Putamen (tissue), 1 donor: ENCODE measurements around the gene MAP3K1.
"Not testable (repeated sequence)": the region's sequence is repeated elsewhere in the genome, so short reads cannot be mapped to it uniquely, and the experiment has no call there.

Experiments used
- DNase-seq: peaks from one replicate; pipeline ENCODE4 v3.0.0-alpha.2; 2016; ENCODE audit warnings: low spot score

MAP3K1 gene

DNA sequence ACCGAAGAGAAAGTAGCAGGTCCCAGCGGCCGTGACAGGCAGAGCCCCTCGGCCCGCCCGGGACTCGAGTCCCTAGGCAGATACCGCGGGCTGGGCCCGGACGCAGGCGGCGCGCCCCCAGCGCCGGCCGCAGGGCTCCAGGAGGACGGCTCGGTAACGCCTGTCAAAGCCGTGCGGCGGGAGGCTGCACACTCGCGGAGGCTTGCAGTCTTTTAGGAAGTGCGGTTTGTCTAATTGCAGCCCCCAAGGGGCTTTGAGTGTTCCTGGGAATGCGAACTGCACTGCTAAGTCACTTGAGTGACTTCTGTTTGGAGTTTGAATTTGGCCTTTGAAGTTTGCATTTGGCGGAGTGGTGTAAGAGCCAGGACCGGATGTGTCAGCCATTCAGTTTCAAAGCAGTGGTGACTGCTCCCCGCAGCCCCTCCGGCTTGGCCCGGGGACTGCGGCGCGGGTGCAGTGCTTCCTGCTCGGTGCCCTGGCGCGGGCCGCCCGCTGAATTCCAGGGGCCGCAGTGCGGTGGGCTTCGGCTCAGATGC, 1.3 kb downstream of the MAP3K1 start:
- no peak for DNase-seq

DNA sequence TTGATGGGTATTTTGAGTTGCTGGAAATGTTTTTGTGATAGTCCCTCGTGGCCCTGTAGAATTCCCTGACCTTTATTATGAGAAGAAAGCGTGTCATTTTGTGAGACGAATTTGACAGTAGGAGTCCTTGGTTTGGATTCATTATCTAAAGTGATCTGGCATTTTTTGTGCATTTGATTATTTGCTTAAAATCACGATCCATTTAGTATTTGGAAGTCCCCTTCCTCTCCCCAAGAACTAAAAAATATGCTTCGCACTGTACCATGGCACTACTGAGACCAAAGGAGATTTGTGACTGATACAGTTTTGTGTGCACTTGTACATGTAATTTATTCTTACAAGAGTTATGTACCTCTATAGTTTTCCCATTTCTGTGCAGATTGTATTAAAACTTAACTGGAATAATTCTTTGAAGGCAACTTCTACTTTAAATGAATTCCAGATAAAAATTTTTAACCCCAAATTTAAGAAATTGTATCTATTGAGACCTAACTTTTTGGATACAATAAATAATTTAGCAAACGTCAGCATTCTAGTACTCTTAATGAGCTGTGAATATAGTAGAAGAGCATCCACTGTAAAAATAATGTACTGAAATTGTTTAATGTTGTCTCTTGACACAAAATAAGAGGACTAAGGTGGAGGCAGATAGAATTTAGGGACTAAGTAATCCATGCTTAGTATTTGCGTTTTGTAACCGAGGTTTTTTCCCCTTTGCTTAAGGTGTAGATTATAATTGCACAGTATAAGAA, 2.1 kb downstream of the MAP3K1 start:
- no peak for DNase-seq

DNA sequence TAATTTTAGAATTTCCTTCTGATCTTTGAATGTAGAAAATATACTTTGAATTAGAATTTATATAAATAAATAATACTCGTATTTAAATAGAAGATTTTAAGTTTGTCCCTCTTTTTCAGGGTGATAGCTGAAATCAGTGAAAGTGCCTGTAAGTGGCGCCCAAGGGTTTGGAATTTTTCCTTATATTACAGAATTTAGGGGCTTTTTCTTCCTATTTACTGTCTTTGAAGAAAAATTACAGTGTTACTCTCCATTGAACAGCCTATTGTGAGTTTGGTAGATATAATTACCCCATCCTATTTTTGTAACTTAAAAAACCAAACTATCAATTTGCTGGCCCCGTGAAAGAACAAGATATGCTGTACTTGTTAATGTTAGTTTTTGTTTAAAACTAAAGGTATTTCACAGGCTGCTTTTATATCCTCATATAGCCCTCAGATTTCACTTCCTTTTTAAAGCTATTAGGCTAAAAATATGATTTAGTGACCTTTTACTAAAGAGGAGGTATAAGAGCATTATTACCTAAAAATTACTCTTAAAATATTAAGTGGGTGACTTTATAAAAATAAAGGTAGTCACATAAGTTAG, 3.2 kb downstream of the MAP3K1 start:
- DNase-seq: no peak

DNA sequence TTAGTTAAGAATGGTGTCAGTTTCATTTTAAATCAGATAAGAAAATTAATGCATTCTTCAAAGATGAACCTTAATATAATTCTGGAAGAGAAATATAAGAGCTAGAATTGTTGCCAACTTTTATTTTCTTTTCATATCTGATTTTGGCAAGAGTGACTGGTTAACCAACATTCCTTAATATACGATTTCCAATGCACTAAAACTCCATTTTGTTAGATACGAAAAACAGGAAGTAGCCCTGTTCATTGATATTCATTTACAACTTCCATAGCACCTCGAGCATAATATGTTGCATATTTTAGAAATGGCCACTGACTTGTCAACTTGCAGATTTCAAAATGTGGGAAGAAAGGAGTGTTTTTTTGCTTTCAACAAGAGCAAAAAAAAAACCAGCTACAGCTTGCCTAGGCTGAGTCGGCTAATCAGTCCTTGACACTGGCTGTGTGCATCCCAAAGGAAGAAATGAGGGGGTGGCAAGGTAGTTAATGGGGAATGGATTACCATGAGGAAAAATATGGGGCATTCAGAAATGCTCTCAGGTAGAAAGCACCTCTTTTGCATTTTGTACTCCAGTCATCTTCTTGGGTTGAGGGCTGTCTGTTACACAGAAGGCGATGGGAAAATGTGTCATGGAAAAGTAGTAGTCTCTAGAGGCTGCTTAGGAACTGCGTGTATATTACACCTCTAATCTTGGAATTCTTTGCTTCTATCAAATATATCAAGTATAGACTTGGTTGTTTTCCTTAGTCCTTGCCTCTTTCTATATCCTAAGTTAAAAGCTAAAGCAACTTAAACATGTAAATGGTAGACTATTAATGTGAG, 3.9 kb downstream of the MAP3K1 start:
- no peak for DNase-seq

DNA sequence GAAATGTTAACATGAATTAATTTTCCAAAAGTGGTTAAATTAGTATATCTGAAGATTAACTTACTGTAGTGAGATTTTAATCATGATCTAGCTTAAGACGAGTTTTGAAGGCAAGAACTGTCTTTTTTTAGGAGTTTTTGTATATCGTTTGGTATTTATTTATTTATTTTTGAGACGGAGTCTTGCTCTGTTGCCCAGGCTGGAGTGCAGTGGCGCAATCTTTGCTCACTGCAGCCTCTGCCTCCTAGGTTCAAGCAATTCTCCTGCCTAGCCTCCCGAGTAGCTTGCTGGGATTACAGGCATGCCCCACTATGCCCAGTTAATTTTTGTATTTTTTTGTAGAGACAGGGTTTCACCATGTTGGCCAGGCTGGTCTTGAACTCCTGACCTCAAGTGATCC, 6.5 kb downstream of the MAP3K1 start:
- not testable (repeated sequence) for DNase-seq

DNA sequence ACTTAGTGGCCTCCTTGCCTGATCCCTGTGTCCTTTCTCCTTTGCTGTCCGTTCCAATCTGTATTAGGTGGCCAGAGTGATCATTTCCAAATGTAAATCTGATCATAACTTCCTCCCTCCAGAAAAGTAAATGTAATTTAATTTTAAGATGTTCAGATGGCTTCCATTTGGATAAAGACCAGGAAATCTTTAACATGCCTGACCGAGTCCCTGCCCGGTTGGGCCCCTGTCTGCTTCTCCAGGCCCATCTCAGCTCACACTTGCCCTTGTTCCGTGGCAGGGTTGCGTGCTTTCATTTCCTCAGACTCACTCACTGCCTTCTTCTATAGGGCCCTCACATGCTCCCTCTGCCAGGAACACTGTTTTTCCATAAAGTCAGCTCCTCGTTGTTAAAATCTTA, 7.6 kb downstream of the MAP3K1 start:
- DNase-seq: no peak

DNA sequence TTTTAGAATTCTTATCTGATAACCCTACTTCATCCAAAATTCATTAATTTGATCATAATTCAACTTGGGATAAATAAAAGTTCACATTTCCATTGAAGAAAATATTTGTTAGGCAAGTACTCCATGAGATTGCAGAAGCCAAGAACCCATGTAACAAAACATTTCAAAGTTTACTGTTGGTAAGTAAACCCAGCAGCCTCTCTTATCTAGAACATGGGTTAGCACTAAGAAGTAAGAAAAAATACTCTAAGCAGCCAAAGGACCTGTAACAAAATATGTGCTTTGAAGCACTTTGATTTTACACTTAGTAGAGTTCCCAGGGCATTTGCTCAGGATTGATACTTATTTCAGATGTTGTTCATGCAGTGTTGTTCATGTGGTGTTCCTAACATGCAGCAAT, 8.7 kb downstream of the MAP3K1 start:
- no peak for DNase-seq

DNA sequence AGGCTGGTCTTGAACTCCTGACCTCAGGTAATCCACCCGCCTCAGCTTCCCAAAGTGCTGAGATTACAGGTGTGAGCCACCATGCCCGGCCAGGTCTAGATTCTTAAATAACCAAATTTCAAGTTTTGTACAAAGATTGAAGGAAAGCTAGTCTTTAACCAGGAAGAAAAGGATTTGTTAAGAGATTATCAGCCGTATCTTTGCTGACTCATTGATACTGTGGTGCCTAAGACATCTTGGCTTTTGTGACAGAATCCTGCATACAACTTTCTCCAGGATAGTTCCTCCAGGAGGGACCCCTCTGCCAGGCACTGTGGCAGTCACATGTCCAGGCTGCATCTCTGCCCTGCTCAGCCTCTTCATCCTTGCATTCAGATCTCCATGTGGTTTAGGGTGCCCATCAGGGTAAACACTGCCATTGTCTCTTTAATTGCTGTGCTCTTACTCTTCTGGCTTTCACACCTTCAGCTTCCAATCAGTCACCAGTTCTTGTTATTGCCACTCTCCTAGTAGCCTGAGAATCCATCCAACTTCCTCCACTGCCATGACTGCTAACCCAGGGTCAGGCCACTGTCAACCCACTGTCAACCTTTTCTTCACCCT, 10.0 kb downstream of the MAP3K1 start:
- DNase-seq: no peak

DNA sequence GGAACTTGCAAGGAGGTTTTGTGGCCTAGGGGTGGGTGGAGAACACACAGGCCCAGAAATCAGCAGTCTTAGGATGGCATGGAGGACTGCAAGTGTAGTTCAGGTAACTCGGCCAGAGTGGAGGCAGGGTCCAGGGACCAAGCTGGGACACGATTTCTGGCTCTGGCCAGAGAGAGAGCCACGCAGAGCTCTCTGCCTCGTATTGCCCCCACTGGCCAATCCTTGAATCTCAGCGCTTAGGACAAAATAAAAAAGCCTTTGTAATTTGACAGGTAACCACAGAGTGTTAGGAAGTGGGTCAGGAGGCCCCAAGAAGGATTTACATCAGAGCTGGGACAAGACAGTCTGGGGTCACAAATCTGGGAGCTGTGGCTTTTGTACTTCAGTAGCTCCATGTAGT, 11.7 kb downstream of the MAP3K1 start:
- DNase-seq: no peak

DNA sequence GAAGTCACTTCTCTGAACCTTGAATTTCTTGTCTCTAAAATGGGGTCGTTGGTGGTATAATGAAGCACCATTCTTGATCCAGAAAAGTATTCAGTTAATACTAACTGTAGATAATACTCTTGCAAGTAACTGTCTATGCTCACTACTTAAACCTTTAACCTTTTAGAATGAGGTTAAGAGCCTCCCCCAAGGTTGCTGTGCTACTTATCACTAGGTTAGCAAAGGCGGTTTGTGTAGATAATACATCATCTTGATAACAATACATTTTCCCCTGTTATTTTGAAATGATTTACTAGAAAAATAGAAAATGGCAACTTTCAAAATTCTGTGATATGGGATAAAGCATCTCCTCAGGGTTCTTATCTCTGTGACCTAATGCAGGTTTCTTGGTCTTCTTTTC, 12.6 kb downstream of the MAP3K1 start:
- DNase-seq: no peak

DNA sequence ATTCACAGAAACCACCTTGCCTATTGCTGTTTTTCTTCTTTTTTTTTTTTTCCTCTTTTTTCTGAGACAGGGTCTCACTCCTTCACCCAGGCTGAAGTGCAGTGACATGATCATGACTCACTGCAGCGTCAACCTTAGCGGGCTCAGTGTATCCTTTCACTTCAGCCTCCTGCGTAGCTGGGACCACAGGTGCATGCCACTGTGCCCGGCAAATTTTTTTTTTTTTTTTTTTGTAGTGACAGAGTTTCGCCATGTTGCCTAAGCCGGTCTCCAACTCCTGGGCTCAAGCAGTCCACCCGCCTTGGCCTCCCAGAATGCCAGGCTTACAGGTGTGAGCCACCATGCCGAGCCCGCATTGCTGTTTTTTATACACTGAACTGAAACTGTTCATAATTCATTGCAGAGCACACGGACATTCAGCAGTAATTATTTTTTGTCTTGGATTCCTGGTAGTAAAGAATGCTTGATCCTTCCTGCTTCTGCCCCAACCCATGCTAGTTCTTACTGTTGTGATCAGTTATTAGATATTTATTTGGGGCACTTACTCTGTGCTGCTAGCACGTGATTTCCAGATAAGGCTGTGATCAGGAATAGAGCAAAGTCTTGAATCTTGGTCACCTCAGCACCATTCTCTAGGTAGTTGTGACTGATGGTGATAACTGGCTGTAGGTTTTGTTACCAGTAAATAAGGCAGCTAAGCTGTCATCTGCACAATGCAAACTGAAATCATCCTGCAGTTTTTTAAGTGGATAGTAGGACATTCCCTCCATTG, 14.0 kb downstream of the MAP3K1 start:
- no peak for DNase-seq

DNA sequence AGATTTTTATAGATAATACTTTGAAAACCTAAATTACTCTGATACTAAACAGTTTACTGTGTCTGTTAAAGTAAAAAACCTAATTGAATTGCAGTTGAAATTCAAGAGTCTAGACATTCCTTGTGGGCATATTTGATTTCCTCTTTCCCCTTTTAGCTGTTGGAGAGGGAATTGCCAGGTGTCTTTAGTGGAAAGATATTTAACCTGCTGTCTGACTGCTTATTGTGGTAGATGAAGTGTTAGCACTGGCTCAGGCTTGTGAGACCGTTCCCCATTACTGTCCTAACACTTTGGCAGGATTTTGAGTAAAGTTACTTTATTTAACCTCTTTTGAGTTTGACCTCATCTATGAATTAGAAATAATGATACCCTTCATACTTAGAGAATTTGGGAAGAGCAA, 16.4 kb downstream of the MAP3K1 start:
- no peak for DNase-seq

DNA sequence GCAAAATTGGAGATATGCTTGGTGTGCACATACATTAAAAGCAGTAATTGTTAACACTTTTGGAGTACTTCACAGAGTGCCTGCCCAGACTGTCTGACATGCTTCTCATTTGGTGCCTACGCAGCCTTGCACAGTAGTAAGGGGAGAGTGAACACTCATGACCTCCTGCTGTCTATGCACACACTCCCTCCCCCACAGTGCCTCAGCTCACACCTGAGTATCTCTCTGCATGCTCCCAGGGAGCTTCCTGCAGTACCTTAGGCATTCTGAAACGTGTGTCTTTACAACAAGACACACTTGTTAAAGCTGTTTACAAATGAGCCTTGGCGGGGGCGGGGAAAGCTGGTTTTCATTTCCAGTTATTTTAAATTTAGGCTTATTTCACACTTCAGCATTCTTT, 18.0 kb downstream of the MAP3K1 start:
- DNase-seq: no peak

DNA sequence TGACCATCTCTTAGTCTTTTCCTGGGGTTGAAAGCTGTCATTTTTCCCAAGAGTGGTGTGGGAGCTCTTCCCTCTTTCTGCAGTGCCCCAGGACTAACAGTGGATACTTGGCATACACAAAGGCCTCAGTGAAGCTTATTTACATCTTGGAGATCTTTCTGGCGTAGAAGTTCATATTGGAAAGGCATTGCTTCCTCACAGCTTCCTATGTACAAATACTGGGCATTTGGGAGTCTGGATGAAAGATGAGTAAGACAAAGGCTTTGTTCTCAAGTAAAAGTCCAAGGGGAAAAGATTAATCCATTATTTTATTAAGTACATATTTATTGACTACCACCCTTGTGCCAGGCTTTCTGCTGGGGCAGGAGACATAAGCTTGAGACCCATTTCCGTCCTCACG, 22.0 kb downstream of the MAP3K1 start:
- DNase-seq: no peak

DNA sequence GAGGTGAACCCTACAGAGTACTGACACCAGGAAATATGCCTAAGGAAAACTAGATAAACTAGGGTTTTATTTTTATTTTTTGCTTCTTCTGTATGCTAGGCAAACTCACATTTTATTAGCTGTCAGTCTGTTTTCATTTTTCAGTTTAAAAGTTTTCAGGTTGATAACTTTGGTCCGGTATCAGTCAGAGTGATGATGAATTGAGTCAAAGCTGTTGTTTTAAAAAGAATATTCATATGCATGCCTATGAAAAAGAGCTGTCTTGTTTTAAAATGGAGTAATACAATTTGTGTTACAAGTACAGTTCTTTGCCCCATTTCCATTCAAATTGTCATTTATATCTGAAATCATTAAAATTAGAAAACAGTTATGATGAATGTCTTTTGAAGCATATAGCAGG, 22.6 kb downstream of the MAP3K1 start:
- no peak for DNase-seq

DNA sequence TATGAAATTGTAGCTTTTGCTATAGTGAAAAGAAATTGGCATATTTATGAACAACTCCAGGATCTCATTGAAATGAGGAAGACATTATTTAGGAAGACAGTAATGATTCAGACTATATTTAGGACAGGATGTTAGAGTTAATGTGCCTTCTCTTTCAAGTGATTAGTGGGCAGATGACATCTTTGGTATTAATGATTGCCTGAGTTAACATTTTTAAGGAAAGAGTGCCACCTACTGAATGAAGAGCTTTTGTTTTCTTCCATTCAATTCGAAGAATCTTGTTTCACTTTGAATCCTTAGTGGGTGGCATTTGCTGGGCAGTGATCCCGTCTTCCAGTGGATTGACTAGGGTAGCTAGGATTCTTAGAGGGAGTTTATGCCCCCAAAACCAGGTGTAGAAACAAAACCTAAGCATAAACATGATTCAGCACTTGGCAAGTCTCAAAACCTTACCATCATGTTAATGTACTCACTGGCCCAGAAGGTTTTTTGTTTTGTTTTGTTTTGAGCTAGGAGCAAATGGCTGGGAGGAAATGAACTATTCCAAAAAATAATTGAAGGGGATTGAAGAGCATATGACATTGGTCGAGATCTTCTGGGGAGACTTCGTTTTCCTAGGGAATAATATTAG, 23.2 kb downstream of the MAP3K1 start:
- DNase-seq: peak; percentile 63

DNA sequence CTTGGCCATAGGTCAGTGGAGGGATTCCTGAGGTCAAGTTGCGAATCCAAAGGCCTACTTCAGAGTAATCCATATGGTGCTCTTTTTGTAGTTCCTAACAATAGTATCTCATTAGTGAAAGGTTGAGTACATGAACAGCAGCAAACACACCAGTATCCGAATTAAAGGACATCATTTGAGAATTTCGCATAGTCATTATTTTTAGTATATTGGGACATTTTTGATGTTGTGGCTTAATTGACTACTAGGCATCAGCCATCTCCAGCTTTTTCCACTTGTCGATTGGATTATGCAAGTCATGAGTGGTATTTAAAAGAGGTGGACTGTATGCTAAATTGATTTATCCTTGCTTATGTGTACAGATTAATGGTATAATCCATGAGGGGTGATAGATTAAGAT, 23.7 kb downstream of the MAP3K1 start:
- DNase-seq: no peak

DNA sequence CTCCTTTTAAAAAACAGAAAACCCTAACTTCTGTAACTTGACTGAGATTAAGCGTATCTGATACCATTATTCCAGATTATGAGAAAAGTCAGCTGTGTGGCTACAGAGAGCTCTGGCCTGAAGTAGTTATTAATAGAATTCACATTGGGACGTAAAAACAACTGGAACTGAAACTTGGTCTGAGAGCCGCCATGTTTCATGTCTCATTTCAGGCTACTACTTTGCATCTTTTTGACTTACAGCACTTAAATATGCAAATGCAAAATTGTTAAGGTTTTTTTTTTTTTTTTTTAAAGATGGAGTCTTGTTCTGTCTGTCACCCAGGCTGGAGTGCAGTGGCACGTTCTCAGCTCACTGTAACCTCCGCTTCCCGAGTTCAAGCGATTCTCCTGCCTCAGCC, 25.2 kb downstream of the MAP3K1 start:
- no peak for DNase-seq

DNA sequence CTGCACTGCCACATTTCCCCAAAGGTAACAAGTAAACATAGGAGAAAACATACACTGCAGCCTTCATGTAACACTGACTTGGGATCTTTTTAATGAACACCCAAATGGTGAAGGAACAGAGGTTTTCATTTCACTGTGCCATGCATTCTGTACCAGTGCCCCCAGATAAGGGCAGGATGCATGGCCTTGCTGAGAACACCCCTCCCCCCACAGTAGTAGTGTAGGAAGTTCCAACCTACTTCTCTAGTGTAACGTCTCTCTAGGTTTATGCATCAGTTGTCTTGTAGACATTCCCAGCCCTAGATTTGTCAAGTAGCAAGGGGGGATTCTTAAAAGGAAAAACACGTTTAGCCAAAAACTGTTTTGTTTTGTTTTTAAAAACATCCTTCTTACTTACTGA, 29.9 kb downstream of the MAP3K1 start:
- no peak for DNase-seq

DNA sequence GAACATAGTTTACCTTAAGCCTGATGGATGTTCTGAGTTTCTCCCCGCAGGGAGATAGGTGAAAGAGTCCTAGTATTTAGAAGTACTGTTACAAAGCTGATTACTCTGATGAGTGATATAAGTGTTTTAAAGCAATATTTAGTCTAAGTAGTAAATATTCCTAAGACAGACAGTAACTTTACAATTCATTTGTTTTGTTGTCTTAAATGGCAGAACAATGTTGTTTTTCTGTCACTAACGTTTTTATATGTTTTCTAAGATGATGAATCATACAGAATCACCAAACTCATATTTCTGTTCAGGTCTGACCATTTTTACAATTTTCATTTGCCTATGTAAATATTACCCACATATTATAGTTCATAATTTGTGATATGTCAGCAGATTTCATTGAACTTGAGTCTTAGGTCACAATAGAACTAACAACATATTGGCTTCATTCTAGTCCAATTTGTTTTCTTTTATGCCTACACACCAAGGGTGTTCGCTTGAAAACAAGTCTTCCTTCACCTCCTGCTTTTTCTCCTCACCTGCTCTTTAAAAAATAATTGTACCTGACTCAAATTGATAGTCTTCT, 30.6 kb downstream of the MAP3K1 start:
- DNase-seq: no peak

DNA sequence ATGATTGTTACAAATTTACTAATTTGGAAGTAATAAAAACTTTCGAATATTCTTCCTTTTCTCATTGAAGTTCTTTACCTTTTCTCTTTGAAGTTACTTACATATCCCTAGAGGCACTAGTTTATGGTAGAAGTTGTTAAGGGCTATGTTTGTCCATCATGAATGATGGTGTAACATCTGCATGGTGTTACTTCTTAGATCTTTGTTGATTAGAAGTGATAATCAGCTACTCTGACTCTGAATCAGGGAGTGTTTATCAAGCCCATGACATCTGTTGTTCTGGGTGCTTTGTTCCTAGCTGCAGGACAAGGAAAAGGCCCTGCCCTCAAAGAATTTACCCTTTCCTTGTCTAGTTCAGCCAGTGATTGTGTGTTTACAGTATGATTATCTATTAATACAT, 32.9 kb downstream of the MAP3K1 start:
- DNase-seq: no peak
